DMS79 (cell line): ENCODE measurements around the gene FLNC.
A peak's percentile ranks its signal among the peaks of the same experiment; 100 is the strongest.

Experiments
- DNase-seq: peaks from one replicate; lab custom pipeline; 2025; lab: John Stamatoyannopoulos, UW

The FLNC gene

GRCh38 chr7:128804484-128804883 is 25.7 kb upstream of the FLNC start:
- DNase-seq: no peak

- DNase-seq: no peak
Observed at GRCh38 chr7:128805225-128805624, 25.0 kb upstream of the FLNC start.

GRCh38 chr7:128807191-128807590 is 23.0 kb upstream of the FLNC start:
- no peak for DNase-seq

- no peak for DNase-seq
Observed at GRCh38 chr7:128809363-128809762, 20.8 kb upstream of the FLNC start.

GRCh38 chr7:128810473-128810872 is 19.7 kb upstream of the FLNC start:
- no peak for DNase-seq

GRCh38 chr7:128810997-128811396 is 19.2 kb upstream of the FLNC start:
- DNase-seq: no peak

GRCh38 chr7:128811631-128812430 is 18.4 kb upstream of the FLNC start:
- DNase-seq: peak; percentile 28

- DNase-seq: no peak
Observed at GRCh38 chr7:128812514-128813168, 17.6 kb upstream of the FLNC start.

- no peak for DNase-seq
Observed at GRCh38 chr7:128814499-128814898, 15.7 kb upstream of the FLNC start.

GRCh38 chr7:128815289-128815942 is 14.8 kb upstream of the FLNC start:
- no peak for DNase-seq

GRCh38 chr7:128818694-128819093 is 11.5 kb upstream of the FLNC start:
- DNase-seq: no peak

GRCh38 chr7:128821724-128822123 is 8.5 kb upstream of the FLNC start:
- DNase-seq: no peak

GRCh38 chr7:128826512-128826911 is 3.7 kb upstream of the FLNC start:
- DNase-seq: no peak

- DNase-seq: no peak
Observed at GRCh38 chr7:128826916-128827247, 3.3 kb upstream of the FLNC start.

- DNase-seq: no peak
Observed at GRCh38 chr7:128827248-128827958, 2.8 kb upstream of the FLNC start.

- DNase-seq: no peak
Observed at GRCh38 chr7:128827971-128828711, 2.1 kb upstream of the FLNC start.

- no peak for DNase-seq
Observed at GRCh38 chr7:128829391-128830166, 627 bp upstream of the FLNC start.

GRCh38 chr7:128831178-128831993 is 1.2 kb downstream of the FLNC start:
- DNase-seq: no peak

- peak; percentile 38 for DNase-seq
Observed at GRCh38 chr7:128831994-128832879, 2.0 kb downstream of the FLNC start.
